HG03460 (cell line): Measurements from ENCODE around the gene ENO1.

ENCODE experiments used
- ATAC-seq: cut with Tn5 transposase; IDR thresholded peaks from one replicate; pipeline ENCODE4 v1.9.1; 2021; ENCODE audit not compliant: unreplicated experiment

Gene ENO1

DNA sequence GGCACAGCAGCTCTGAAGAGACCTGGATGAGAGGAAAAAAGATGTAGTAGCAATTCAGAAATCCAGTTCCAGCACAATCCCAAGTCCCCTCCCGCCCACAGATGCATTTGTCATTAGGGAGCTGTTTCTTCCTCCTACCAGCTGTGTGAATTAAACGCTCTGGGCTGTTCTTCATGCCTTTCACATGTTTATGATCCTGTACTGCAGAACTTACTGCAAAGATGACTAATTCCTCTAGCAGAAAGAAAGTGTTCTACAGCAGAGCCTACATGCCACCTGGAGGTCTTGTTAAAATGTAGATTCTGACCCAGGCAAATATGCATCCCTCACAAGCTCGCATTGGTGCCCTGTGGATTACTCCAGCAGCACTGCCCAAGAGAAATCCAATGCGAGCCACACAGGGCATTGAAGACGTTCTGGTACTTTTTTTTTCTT, 6.5 kb downstream of the ENO1 start:
- no peak for ATAC-seq

- no peak for ATAC-seq
Observed at GRCh38 chr1:8871539-8871935, 6.9 kb downstream of the ENO1 start.

GRCh38 chr1:8870616-8871538, 7.6 kb downstream of the ENO1 start:
- no peak for ATAC-seq

GRCh38 chr1:8870103-8870502, 8.4 kb downstream of the ENO1 start:
- ATAC-seq = no peak

GRCh38 chr1:8867878-8868567, 10.5 kb downstream of the ENO1 start:
- ATAC-seq = no peak

DNA sequence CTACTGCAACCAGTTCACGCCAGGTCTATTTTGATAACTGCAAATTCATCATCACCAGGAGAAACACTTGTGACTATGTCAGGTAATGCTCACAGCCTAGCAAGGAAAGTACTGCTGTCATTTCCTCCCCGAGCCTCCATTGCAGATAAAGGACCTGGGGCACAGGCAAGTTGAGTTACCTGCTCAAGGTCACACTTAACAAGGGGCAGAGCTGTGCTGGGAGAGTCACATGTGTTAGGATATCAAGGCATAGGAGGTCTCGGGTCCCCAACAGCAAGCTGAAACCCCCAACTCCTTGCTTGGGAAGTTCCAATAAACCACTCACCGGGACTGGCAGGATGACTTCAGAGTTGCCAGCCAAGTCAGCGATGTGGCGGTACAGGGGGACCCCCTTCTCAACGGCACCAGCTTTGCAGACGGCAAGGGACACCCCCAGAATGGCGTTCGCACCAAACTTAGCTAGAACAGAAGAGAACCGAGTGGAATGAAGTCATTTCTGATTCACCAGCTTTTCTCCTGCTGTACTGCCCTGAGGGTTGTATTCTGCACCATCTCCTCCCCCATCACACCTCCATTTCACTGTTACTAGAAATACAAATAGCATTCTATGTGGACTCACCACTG, 11.6 kb downstream of the ENO1 start:
- ATAC-seq = no peak

DNA sequence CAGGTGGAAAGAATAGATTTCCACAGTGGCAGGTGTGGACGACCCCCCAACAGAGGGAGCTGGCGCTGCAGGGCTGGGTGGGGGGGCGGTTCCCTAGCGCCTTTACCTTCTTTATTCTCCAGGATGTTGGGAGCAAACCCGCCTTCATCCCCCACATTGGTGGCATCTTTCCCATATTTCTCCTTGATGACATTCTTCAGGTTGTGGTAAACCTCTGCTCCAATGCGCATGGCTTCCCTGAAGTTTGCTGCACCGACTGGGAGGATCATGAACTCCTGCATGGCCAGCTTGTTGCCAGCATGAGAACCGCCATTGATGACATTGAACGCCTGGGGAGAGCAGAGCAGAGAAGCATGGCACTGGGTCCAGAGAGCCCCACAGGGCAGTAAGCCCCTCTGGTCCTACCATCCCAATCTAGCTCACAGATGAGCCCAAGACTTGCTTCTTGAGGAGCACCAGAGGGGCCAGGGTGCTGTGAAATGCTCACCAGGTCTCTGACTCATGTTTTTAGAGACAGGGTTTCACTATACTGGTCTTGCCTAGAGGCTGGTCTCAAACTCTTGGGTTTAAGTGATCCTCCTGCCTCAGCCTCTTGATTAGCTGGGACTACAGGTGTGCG, 12.2 kb downstream of the ENO1 start:
- ATAC-seq = no peak

GRCh38 chr1:8864713-8865344, 13.7 kb downstream of the ENO1 start:
- no peak for ATAC-seq

DNA sequence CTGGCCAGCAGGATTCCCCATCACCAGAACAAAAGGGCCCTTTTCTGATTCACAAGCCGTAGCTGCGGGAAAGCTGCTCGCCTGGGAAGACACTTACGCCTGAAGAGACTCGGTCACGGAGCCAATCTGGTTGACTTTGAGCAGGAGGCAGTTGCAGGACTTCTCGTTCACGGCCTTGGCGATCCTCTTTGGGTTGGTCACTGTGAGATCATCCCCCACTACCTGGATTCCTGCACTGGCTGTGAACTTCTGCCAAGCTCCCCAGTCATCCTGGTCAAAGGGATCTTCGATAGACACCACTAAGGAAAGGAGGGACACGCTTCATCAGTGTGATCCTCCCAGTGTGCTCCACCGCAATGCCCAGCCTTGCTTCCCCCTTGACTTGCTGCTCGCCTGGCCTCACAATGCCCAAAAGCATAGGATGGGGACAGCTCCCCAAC, 14.7 kb downstream of the ENO1 start:
- ATAC-seq = no peak

DNA sequence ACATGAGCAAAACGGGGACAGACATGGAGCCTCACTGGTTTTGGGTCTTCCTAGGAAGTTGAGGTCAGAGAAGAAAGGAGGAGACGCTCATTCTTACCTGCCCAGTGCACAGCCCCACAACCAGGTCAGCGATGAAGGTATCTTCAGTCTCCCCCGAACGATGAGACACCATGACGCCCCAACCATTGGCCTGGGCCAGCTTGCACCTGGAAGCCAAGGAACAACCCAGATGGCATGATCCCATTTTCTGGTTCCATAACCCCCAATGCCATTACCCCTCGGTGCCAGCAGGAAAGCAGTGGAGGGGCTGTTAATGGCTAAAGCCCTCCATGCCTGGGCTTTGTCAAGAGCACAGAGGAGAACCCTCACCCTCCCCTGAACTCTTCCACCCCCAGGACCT, 15.3 kb downstream of the ENO1 start:
- ATAC-seq = no peak

GRCh38 chr1:8862528-8862927, 16.0 kb downstream of the ENO1 start:
- ATAC-seq = no peak

GRCh38 chr1:8860738-8861516, 17.6 kb downstream of the ENO1 start:
- no peak for ATAC-seq

DNA sequence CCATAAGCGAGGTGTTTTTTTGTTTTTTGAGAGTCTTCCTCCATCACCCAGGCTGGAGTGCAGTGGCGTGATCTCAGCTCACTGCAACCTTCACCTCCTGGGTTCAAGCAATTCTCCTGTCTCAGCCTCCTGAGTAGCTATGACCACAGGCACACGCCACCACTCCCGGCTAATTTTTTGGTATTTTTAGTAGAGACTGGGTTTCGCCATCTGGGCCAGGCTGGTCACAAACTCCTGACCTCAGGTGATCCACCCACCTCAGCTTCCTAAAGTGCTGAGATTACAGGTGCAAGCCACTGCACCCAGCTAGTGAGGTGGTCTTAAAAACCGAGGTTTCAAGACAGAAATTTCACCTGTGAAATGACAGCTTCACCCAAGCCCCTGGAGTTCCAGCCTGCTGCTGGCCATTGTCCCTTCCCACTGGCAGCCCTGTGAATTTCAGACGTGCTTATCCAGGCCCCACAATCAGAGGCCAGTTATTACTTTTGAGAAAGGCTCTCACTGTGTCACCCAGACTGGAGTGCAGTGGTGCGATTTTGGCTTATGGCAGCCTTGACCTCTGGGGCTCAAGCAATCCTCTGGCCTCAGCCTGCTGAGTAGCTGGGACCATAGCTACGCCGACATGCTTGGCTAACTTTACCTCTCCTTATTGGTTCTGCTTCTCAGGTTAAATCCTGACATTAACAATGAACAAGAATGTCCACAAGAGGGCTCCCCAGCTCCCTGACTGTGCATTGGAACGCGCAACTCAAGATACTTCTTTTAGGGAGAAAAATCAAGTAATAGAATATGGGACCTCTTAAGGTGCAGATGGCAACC, 19.4 kb downstream of the ENO1 start:
- no peak for ATAC-seq

GRCh38 chr1:8858112-8858668, 20.3 kb downstream of the ENO1 start:
- ATAC-seq = no peak

DNA sequence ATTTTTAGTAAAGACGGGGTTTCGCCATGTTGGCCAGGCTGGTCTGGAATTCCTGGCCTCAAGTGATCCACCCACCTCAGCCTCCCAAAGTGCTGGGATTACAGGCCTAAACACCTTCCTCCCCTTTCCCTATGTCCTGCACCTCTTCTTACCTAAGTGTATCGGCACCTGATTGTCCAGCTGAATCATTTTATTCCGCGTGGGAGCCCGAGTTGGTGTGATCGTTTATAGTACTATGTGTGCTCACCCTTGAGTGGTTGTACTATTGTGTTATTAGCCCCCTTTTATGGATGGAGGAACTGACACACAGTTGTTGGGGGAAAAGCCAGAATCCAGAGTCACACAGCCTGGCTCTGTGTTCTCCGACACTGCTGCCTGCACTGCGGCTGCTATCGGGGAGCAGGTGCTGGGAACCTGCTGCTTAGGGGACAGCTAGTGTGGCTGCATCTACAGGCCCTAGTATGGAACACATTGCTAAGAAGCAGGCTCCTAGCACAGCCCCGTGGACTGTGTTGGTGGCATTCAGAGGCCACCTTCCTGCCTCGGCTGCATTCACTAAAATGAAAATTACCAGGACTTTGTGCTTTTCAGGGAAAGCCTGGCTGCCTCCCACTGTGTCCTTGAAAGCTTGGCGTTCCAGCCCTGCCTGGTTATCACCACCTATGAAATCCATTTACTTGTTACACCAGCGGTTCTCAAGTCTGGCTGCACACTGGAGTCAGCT, 21.6 kb downstream of the ENO1 start:
- no peak for ATAC-seq

- ATAC-seq = no peak
Observed at GRCh38 chr1:8854240-8854639, 24.2 kb downstream of the ENO1 start.

- no peak for ATAC-seq
Observed at GRCh38 chr1:8851060-8851459, 27.4 kb downstream of the ENO1 start.

DNA sequence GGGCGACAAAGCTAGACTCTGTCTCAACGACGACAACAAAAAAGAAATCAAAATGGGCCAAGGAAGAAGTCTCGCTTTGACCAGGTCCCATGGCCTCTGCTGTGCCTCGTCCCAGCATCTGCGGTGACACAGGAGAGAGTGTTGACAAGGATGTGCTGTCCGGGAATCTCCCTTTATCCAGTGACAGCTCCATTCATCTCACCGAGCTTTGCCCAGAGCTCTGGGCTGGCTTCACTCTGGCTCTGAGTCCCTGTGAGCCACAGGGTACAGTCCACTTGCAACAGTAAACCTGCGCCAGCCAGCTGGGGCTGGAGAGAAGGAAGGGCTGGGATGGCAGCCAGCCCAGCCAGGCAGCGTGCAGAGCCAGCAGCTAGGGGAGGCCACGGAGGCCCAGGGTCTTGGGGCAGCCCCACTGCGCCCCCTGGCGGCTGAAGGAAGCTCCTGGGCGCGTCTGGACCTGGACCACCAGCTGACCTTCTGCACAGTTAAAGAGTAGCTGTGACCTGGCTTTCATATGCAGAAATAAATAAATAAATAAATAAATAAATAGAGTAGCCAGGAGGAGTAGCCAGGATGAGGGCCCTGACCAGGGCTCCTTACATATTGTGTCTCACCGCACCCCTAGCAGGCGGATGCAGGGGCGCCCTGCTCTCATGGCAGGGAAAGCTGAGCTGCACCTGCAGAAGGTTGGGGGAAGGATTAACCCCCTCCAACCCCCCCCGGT, 29.7 kb downstream of the ENO1 start:
- no peak for ATAC-seq
